Measurements from ENCODE around the gene TOMM34.

TOMM34 gene

DNA sequence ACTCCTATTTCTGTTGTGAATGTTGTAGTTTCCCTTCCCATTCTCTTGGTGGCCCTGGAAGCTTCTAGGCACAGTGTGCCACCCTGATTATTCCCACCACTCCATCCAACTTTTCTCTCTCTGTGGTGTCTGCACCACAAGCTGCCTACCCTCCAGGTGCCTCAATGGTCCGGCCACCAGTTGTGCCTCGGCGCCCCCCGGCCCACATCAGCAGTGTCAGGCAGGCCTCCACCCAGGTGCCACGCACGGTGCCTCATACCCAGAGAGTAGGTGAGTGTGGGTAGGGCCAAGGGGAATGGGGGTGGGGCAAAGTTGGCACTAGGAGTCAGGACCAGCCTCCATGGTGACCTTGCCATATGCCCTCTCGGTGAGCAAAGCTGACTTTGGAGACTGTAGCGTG, 27.3 kb downstream of the TOMM34 start:
- DNase-seq (ENCODE audit: low spot score), result no peak
- FAIRE-seq, result no peak

GRCh38 chr20:44931911-44932310, 28.3 kb downstream of the TOMM34 start:
- FAIRE-seq (no peak), DNase-seq (ENCODE audit: low spot score) (no peak)

DNA sequence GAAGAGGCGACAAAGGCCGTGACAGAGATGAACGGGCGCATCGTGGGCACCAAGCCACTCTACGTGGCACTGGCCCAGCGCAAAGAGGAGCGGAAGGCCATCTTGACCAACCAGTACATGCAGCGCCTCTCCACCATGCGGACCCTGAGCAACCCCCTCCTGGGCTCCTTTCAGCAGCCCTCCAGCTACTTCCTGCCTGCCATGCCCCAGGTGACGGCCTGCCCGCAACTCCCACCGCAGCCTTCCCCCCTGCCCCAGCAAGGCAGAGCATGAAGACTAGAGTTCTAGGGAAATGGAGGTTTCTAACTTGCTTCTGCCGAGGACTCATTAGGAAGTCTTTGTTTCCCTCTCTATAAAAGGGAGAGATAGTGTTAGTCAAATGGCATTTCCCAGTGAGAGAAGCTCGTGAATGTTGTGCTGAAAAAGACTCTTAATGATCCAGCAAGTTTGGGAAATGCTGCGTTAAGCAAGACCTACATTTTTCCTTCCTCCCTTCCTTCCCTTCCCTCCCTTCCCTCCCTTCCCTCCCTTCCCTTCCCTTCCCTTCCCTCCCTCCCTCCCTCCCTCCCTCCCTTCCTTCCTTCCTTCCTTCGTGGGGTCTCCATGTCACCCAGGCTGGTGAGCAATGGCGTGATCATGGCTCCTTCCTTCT, 29.6 kb downstream of the TOMM34 start:
- FAIRE-seq, result no peak

GRCh38 chr20:44928595-44928994, 31.6 kb downstream of the TOMM34 start:
- DNase-seq (ENCODE audit: low spot score) (no peak), FAIRE-seq (no peak)

More for the DNA sequence above, 29.6 kb downstream of the TOMM34 start:
- no peak for DNase-seq (ENCODE audit: low spot score)

- FAIRE-seq (no peak), DNase-seq (ENCODE audit: low spot score) (no peak)
These were observed 35.7 kb downstream of the TOMM34 start for GRCh38 chr20:44924541-44924940.

DNA sequence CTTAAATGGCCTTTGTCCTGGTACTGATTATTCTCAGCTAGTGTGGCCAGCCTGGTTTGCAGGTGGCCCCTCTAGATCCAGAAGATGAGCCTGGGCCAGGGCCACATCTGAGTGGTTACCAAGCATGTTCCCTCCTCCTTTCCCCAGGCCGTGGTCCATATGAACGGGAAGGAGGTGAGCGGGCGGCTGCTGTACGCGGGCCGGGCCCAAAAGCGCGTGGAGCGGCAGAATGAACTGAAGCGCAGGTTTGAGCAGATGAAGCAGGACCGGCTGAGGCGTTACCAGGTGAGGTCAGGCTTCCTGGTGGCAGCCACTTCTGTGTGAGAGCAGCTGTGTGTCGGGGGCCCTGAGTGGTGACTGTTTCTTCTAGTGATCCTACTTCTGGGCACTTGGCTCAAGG, 38.8 kb downstream of the TOMM34 start:
- no peak for DNase-seq (ENCODE audit: low spot score)
- FAIRE-seq, result no peak

DNA sequence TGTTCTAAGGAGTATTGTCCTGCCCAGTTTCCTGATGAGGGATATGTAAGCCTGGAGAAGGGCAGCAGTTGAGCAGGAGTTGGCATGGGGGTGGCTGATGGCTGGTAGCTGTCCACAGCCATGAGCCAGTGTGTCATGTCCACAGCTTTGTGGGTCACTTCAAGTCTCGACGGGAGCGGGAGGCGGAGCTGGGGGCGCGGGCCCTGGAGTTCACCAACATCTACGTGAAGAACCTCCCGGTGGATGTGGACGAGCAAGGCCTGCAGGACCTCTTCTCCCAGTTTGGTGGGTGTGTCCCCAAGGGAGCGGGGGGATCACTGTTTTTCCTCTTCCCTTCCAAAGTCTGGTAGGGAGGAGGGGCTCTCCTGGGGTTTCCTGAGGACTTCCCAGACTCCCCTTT, 41.4 kb downstream of the TOMM34 start:
- DNase-seq (ENCODE audit: low spot score) (no peak), FAIRE-seq (no peak)

GRCh38 chr20:44918342-44918741, 41.9 kb downstream of the TOMM34 start:
- DNase-seq (ENCODE audit: low spot score) (no peak), FAIRE-seq (no peak)

DNA sequence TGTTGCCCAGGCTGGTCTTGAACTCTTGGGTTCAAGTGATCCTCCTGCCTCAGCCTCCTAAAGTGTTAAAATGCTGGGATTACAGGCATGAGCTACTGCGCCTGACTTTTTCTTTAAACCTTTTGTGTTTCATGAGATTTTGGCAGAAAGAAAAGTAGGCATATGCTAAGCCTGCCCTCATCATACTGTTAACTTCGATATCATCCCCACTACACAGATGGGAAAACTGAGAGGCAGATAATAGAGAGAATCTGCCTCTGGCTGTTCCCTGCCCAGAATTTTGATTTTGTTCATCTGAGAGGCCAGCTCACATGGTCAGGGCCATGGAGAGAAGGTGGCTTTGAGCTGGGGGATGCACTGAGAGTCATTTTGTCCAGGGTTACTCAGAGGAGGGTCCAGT, 42.8 kb downstream of the TOMM34 start:
- FAIRE-seq (no peak), DNase-seq (ENCODE audit: low spot score) (no peak)

GRCh38 chr20:44916586-44916985, 43.6 kb downstream of the TOMM34 start:
- DNase-seq (ENCODE audit: low spot score) (no peak), FAIRE-seq (no peak)

GRCh38 chr20:44914924-44915323, 45.3 kb downstream of the TOMM34 start:
- no peak for FAIRE-seq
- no peak for DNase-seq (ENCODE audit: low spot score)

GRCh38 chr20:44912189-44912588, 48.0 kb downstream of the TOMM34 start:
- DNase-seq (ENCODE audit: low spot score) (no peak), FAIRE-seq (no peak)

DNA sequence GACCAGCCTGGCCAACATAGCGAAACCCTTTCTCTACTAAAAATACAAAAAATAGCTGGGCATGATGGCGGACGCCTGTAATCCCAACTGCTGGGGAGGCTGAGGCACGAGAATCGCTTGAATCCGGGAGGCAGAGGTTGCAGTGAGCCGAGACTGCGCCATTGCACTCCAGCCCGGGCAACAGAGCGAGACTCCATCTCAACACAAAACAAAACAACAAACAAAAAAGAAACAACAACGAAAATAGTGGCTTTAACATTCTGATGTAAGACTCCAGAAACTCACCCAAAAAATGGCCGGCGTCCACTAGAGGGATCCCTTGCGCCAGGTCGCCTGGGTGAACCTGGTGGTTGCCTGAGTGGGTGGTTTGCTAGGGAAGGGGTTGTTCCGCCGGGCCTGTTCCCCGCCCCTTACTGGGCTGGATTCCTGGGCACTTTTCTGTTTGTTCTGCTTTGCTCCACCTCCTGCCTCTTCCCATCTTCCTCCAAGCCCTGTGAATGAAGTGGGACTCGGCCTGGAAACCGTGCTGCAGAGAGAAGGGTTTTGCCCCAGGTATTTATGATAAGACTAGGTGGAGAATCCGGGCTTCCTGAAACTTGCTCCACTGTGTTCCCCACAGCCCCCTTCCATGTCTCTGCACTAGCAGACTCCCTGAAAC, 48.8 kb downstream of the TOMM34 start:
- peak; percentile 53 for DNase-seq (ENCODE audit: low spot score)
- no peak for FAIRE-seq

DNA sequence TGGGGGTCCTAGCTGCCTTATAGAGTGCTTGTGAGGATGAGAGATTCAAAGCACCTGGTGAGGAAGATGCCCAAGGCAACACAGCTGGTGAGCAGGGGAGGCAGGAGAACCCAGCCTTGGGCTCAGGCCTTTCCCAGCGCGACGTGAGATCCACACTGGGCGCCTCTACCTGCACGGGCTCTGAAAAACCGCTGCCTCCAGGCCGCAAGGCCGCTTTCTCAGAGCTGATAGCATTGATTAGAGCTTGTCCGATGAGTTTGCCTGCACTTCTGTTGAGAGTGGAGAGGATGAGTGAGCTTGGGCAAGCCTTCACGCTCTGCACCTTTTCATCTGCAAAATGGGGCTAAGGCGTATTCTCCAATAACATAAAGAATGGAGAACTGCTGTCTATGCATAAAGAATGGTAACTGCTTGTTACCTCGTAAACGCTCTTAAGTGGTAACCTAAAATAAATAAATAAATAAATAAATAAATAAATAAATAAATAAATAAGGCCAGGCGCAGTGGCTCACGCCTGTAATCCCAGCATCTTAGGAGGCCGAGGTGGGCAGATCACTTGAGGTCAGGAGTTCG, 49.4 kb downstream of the TOMM34 start:
- no peak for FAIRE-seq
- DNase-seq (ENCODE audit: low spot score), result no peak

DNA sequence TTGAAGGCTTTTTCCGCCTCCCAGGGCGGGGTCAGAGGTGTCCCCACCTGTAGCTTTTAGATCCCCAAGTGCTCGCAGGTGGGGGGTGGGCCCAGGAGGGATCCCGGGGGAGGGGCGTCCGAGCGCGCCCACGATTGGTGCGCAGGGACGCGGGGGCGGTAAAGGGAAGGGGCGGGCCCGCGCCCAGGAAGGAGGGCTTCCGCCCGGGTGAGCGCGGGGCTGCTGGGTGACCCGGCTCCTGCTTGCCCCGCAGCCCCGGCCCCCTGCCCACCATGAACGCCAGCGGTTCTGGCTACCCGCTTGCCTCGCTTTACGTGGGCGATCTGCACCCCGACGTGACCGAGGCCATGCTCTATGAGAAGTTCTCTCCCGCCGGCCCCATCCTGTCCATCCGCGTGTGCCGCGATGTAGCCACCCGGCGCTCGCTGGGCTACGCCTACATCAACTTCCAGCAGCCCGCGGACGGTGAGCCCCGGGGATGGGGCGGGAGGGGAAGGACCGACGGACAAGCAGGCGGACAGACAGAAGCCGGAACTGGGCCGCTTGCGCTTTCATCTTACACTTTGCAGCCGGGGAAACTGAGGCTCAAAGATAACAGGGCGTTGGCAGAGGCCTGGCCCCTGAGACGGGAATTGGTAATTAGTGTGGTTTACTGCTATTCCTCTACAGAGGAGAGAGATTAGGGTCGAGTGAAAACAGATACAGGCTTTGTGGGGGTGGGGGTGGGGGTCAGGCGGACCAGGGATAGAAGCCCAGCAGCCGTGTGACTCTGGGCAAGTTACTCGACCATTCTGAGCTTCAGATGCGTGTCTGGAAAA, 50.1 kb downstream of the TOMM34 start, which contains the start of gene PABPC1L:
Gene PABPC1L (plus strand): TSS at position 189 of the 818 bp plus-strand sequence. CDS start 84 bp downstream, at position 273.
- FAIRE-seq (no peak), DNase-seq (ENCODE audit: low spot score) (peak; percentile 41)

DNA sequence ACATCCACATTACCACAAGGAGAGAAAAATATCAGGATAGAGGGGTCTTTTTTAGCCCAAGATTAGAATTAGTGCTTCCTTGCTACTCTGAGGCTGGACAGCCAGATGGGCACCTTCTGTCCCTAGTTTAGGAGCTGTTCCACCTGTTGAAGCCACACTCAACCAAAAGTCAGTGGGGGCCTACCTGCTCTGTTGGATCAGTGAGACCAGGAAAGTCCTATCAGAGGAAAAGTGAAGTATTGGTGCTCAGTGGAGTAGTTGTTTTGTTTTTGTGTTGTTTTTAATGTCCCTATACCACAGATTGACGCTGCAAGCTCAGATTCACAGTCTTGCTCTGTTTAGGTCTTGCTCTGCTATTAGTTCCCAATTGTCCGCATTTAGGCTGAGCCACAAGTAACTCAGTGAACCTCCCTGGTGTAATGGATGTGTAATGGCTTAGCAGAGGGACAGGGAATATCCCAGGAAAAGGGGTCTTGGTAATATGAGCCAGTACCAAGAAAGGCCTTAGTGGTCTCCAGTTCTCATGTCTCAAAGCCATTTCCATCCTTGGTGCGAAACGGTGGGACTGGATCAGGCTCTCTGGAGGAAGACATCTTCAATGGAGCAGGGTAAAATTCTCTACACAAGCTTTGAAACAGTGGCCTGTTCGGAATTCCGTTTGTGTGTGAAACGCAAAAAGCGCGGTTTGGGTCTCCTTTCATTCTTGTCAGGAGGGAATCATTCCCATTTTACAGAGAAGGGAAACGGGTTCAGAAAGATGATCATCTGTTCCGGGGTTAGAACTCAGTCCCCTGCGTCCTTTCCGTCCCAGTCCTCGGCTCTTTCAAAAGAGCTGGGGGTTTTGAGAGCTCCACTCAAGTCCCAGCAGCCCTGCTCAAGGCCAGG, 51.0 kb downstream of the TOMM34 start:
- FAIRE-seq (no peak), DNase-seq (ENCODE audit: low spot score) (no peak)

GRCh38 chr20:44904377-44904776, 55.8 kb downstream of the TOMM34 start:
- FAIRE-seq, result no peak

DNA sequence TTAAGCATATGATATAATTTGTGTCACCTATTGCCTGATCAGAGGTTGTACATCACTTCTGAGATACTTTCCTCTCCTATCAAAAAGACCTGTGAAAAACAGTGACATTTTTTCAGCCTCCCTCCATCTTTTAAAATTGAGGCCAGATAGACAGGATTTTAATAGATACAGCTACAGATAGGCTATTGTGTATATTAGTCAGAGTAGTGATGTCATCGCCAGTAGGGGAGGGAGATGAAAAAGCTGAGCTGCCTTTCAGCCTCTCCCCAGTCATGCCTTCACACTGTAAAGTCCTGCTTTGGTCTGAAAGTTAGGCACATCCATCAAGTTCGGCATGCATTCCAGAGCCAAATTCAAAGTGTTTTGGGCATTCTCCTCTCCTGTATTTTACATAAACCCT, 58.2 kb downstream of the TOMM34 start:
- FAIRE-seq, result no peak
- DNase-seq (ENCODE audit: low spot score), result no peak

More at GRCh38 chr20:44904377-44904776, 55.8 kb downstream of the TOMM34 start:
- no peak for DNase-seq (ENCODE audit: low spot score)

DNA sequence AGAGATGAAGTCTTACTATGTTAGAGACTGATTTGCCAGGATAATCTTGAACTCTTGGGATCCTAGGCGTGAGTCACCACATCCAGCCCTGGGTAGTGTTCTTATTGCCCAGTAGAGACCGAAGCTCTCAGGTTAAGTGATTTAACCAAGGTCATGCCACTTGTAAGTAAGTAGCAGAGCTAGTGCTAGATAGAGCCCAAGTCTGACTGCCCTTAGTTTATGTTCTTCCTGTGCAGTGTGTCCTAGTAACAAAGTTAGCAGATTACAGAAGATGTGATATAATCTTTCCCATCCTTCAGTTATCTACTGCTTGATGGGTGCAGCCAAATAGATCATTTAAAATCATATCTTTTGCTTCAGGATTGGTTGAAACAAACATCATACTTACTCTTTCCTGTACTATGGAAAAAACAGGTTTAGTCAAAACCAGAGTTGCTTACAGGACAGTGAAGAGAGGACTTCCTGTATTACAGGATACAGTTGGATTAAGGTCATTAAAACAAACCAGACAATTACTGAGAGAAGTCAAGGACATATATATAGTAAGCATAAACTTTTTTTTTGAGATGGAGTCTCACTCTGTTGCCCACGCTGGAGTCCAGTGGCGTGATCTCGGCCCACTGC, 59.9 kb downstream of the TOMM34 start:
- FAIRE-seq, result no peak
- no peak for DNase-seq (ENCODE audit: low spot score)

DNA sequence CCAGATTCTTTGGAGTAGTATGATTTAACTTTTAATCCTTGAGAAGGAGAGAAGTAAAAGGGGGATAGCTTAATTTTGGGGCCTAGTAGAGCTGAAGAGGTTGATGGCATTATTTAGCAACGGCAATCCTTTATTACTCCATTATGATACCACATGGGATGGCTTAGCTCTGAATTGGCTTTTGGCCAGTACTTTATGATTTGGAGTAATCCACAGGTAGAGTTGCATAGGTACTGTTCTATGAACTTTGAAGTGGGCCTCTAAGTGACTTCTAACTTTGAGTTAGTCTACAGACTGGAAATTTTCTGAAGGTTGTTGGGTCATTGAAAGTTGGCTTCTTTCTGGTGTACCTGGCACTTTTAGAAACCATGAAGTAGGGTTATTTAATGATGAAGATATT, 63.1 kb downstream of the TOMM34 start:
- no peak for DNase-seq (ENCODE audit: low spot score)
- FAIRE-seq, result no peak

Measured in RCC 7860 (cell line).